Measurements from ENCODE around the gene ENG. TPM values are rescaled to one million over a fixed set of nuclear protein-coding genes. Genes with fewer than 3 reads are reported as not detected.
"Not testable (repeated sequence)": the region's sequence is repeated elsewhere in the genome, so short reads cannot be mapped to it uniquely, and the experiment has no call there.

The ENG gene
- total RNA-seq, 1 donor from 2014 or later, result 94.3 TPM

- DNase-seq (ENCODE audit: low spot score), result no peak
Observed at GRCh38 chr9:127844821-127845359, 9.6 kb downstream of the ENG start.

GRCh38 chr9:127841087-127841835, 13.2 kb downstream of the ENG start:
- DNase-seq (ENCODE audit: low spot score), result no peak

GRCh38 chr9:127838375-127839078, 15.9 kb downstream of the ENG start:
- no peak for DNase-seq (ENCODE audit: low spot score)

GRCh38 chr9:127837346-127837745, 17.1 kb downstream of the ENG start:
- no peak for DNase-seq (ENCODE audit: low spot score)

- not testable (repeated sequence) for DNase-seq (ENCODE audit: low spot score)
Observed at GRCh38 chr9:127836561-127836960, 17.9 kb downstream of the ENG start.

GRCh38 chr9:127835991-127836516, 18.4 kb downstream of the ENG start:
- DNase-seq (ENCODE audit: low spot score), result peak; percentile 50

GRCh38 chr9:127833555-127833954, 20.9 kb downstream of the ENG start:
- no peak for DNase-seq (ENCODE audit: low spot score)

GRCh38 chr9:127832248-127832647, 22.2 kb downstream of the ENG start:
- no peak for DNase-seq (ENCODE audit: low spot score)

GRCh38 chr9:127829205-127829906, 25.1 kb downstream of the ENG start:
- no peak for DNase-seq (ENCODE audit: low spot score)

- peak; percentile 82 for DNase-seq (ENCODE audit: low spot score)
Observed at GRCh38 chr9:127828262-127829031, 26.0 kb downstream of the ENG start.

- DNase-seq (ENCODE audit: low spot score), result no peak
Observed at GRCh38 chr9:127826253-127826913, 28.1 kb downstream of the ENG start.

- no peak for DNase-seq (ENCODE audit: low spot score)
Observed at GRCh38 chr9:127825319-127826051, 29.0 kb downstream of the ENG start.

- no peak for DNase-seq (ENCODE audit: low spot score)
Observed at GRCh38 chr9:127822108-127822507, 32.4 kb downstream of the ENG start.

GRCh38 chr9:127818574-127818973, 35.9 kb downstream of the ENG start:
- DNase-seq (ENCODE audit: low spot score), result no peak

- DNase-seq (ENCODE audit: low spot score), result no peak
Observed at GRCh38 chr9:127817881-127818434, 36.5 kb downstream of the ENG start.

- no peak for DNase-seq (ENCODE audit: low spot score)
Observed at GRCh38 chr9:127816728-127817127, 37.7 kb downstream of the ENG start.

GRCh38 chr9:127816362-127816725, 38.1 kb downstream of the ENG start:
- no peak for DNase-seq (ENCODE audit: low spot score)

- no peak for DNase-seq (ENCODE audit: low spot score)
Observed at GRCh38 chr9:127815512-127816361, 38.7 kb downstream of the ENG start.

Data from mucosa of gallbladder (tissue), 1 donor.